Measurements from ENCODE around the gene FYCO1. TPM values are rescaled to one million over a fixed set of nuclear protein-coding genes. Genes with fewer than 3 reads are reported as not detected.
"Not testable (repeated sequence)": the region's sequence is repeated elsewhere in the genome, so short reads cannot be mapped to it uniquely, and the experiment has no call there.

Gene FYCO1
- total RNA-seq, result 10 to 100 TPM; 27.6 to 28.4 TPM
- 1 to 10 TPM; 1.7 to 6.0 (median 2.6) TPM for polyA plus RNA-seq
- 38.4 to 74.3 (median 53.2) reads per million in 6 experiments for total RNA-seq

GRCh38 chr3:45995236-45996192 lies at the start of gene FYCO1:
TSS of gene FYCO1 (minus strand) at chr3:45995824. CDS start at chr3:45984910, 10,914 bp downstream.
- POLR2A ChIA-PET, result interaction anchor here (0.7 to 2.9 kb wide), 10 partner anchors 10 to 74 kb away, joined by 3 to 14 read pairs (median 4); partner anchors contain the start of gene CXCR6
- ATAC-seq, result peak; percentile 93 to 96
- H3K27ac Mint-ChIP-seq, result peak within 1 kb of the TSS; percentile 73 to 95 (median 90)
- peaks cover 0 to 7% (median 0%) of the 10 kb centered on the region in 5 donors for H3K27me3 Mint-ChIP-seq
- peak; percentile 74 to 91 (median 83) for DNase-seq
- H3K4me3 Mint-ChIP-seq, result peak within 1 kb of the TSS; percentile 83 to 91 (median 88)
- H3K36me3 Mint-ChIP-seq, result peaks cover 0 to 3% (median 0%) of the 10 kb centered on the region in 3 donors
- peaks cover 16 to 46% (median 42%) of the 10 kb centered on the region in 4 donors for H3K4me1 Mint-ChIP-seq
- no peaks in the 10 kb centered on the region for H3K9me3 Mint-ChIP-seq

- Mint-ChIP-seq H3K9me3 (peaks cover 0 to 10% (median 0%) of the 10 kb centered on the region in 9 donors), H3K36me3 (peaks cover 0 to 8% (median 0%) of the 10 kb centered on the region in 3 donors), H3K27me3 (no peaks in the 10 kb centered on the region), H3K27ac (no peak overlapping the region), H3K4me3 (no peak overlapping the region), H3K4me1 (peaks cover 0 to 2% (median 0%) of the 10 kb centered on the region in 4 donors)
- POLR2A ChIA-PET, result no interaction called here
- no peak for ATAC-seq
- no peak for DNase-seq
Measured at GRCh38 chr3:46038916-46039315, 43.3 kb upstream of the FYCO1 start.

- H3K9me3 Mint-ChIP-seq, result peaks cover 0 to 10% (median 0%) of the 10 kb centered on the region in 9 donors
- ATAC-seq, H3K27me3 Mint-ChIP-seq, POLR2A ChIA-PET, H3K36me3 Mint-ChIP-seq, DNase-seq, H3K27ac Mint-ChIP-seq, H3K4me3 Mint-ChIP-seq, H3K4me1 Mint-ChIP-seq: not testable (repeated sequence)
Measured at GRCh38 chr3:46038071-46038470, 42.4 kb upstream of the FYCO1 start.

GRCh38 chr3:46036191-46036590 lies 40.6 kb upstream of the FYCO1 start:
- DNase-seq, result no peak
- peaks cover 0 to 2% (median 0%) of the 10 kb centered on the region in 4 donors for H3K4me1 Mint-ChIP-seq
- POLR2A ChIA-PET, result no interaction called here
- H3K4me3 Mint-ChIP-seq, result no peak overlapping the region
- peaks cover 0 to 2% (median 0%) of the 10 kb centered on the region in 9 donors for H3K9me3 Mint-ChIP-seq
- H3K27ac Mint-ChIP-seq, result no peak overlapping the region
- H3K36me3 Mint-ChIP-seq, result no peaks in the 10 kb centered on the region
- ATAC-seq, result no peak
- H3K27me3 Mint-ChIP-seq, result no peaks in the 10 kb centered on the region

GRCh38 chr3:46031747-46032146 lies 36.1 kb upstream of the FYCO1 start:
- peaks cover 0 to 28% (median 6%) of the 10 kb centered on the region in 9 donors for H3K9me3 Mint-ChIP-seq
- POLR2A ChIA-PET, result no interaction called here
- no peak overlapping the region for H3K4me3 Mint-ChIP-seq
- H3K4me1 Mint-ChIP-seq, result peaks cover 0 to 11% (median under 1%) of the 10 kb centered on the region in 4 donors
- peaks cover 0 to 10% (median 5%) of the 10 kb centered on the region in 3 donors for H3K36me3 Mint-ChIP-seq
- no peak for DNase-seq
- H3K27me3 Mint-ChIP-seq, result no peaks in the 10 kb centered on the region
- ATAC-seq, result no peak
- no peak overlapping the region for H3K27ac Mint-ChIP-seq

GRCh38 chr3:46031269-46031668 lies 35.6 kb upstream of the FYCO1 start:
- DNase-seq (no peak), ATAC-seq (no peak)
- H3K27me3 Mint-ChIP-seq, result no peaks in the 10 kb centered on the region
- POLR2A ChIA-PET, result no interaction called here
- H3K9me3 Mint-ChIP-seq, result peaks cover 0 to 28% (median 6%) of the 10 kb centered on the region in 9 donors
- peaks cover 0 to 10% (median 5%) of the 10 kb centered on the region in 3 donors for H3K36me3 Mint-ChIP-seq
- peaks cover 0 to 11% (median under 1%) of the 10 kb centered on the region in 4 donors for H3K4me1 Mint-ChIP-seq
- no peak overlapping the region for H3K4me3 Mint-ChIP-seq
- no peak overlapping the region for H3K27ac Mint-ChIP-seq

- Mint-ChIP-seq H3K9me3 (peaks cover 0 to 28% (median 6%) of the 10 kb centered on the region in 9 donors), H3K36me3 (peaks cover 0 to 10% (median 5%) of the 10 kb centered on the region in 3 donors), H3K27me3 (no peaks in the 10 kb centered on the region), H3K4me1 (peaks cover 0 to 11% (median under 1%) of the 10 kb centered on the region in 4 donors), H3K27ac (no peak overlapping the region), H3K4me3 (no peak overlapping the region)
- POLR2A ChIA-PET, result no interaction called here
- ATAC-seq, result no peak
- DNase-seq, result no peak
Measured at GRCh38 chr3:46030626-46031025, 35.0 kb upstream of the FYCO1 start.

GRCh38 chr3:46029953-46030543 lies 34.4 kb upstream of the FYCO1 start:
- H3K27me3 Mint-ChIP-seq, result no peaks in the 10 kb centered on the region

GRCh38 chr3:46027736-46028397 lies 32.2 kb upstream of the FYCO1 start:
- Mint-ChIP-seq H3K36me3 (peaks cover 0 to 10% (median 5%) of the 10 kb centered on the region in 3 donors), H3K4me3 (no peak overlapping the region), H3K9me3 (peaks cover 0 to 28% (median 6%) of the 10 kb centered on the region in 9 donors), H3K27me3 (no peaks in the 10 kb centered on the region), H3K4me1 (peaks cover 0 to 11% (median 0%) of the 10 kb centered on the region in 4 donors), H3K27ac (no peak overlapping the region)
- DNase-seq, result no peak
- POLR2A ChIA-PET, result interaction anchor here (1.0 kb wide), 1 partner anchor 8 kb away, joined by 4 read pairs; no protein-coding TSS in a partner anchor
- no peak for ATAC-seq

More at GRCh38 chr3:46029953-46030543, 34.4 kb upstream of the FYCO1 start:
- DNase-seq, result no peak
- POLR2A ChIA-PET, result no interaction called here
- Mint-ChIP-seq H3K4me3 (no peak overlapping the region), H3K4me1 (peaks cover 0 to 11% (median 0%) of the 10 kb centered on the region in 4 donors), H3K9me3 (peaks cover 0 to 28% (median 6%) of the 10 kb centered on the region in 9 donors), H3K27ac (peak overlapping the region in 1 of 10 donors; percentile 14), H3K36me3 (peaks cover 0 to 10% (median 5%) of the 10 kb centered on the region in 3 donors)
- ATAC-seq, result no peak

- H3K9me3 Mint-ChIP-seq, result peaks cover 0 to 28% (median 6%) of the 10 kb centered on the region in 9 donors
- no peak for DNase-seq
- peaks cover 0 to 2% (median 0%) of the 10 kb centered on the region in 5 donors for H3K27me3 Mint-ChIP-seq
- peaks cover 0 to 11% (median 0%) of the 10 kb centered on the region in 4 donors for H3K4me1 Mint-ChIP-seq
- ATAC-seq, result no peak
- peaks cover 0 to 10% (median 5%) of the 10 kb centered on the region in 3 donors for H3K36me3 Mint-ChIP-seq
- POLR2A ChIA-PET, result interaction anchor here (0.6 to 0.7 kb wide), 2 partner anchors 10 to 48 kb away, joined by 3 to 7 read pairs; no protein-coding TSS in a partner anchor
- H3K4me3 Mint-ChIP-seq, result no peak within 1 kb of the TSS
- H3K27ac Mint-ChIP-seq, result no peak within 1 kb of the TSS
Measured at GRCh38 chr3:46027021-46027705, 31.5 kb upstream of the FYCO1 start, which contains the start of gene XCR1. TSS of gene XCR1 (minus strand) at chr3:46027483. CDS start at chr3:46021947, 5,536 bp downstream.

- POLR2A ChIA-PET, result no interaction called here
- DNase-seq, result no peak
- Mint-ChIP-seq H3K27me3 (peaks cover 0 to 3% (median 1%) of the 10 kb centered on the region in 5 donors), H3K36me3 (peaks cover 0 to 10% (median 7%) of the 10 kb centered on the region in 3 donors), H3K27ac (no peak overlapping the region), H3K9me3 (peaks cover 0 to 25% (median 6%) of the 10 kb centered on the region in 9 donors), H3K4me3 (no peak overlapping the region), H3K4me1 (peaks cover 0 to 9% (median 5%) of the 10 kb centered on the region in 4 donors)
- no peak for ATAC-seq
Measured at GRCh38 chr3:46025139-46025538, 29.5 kb upstream of the FYCO1 start.
